IMR-90 (cell line): ENCODE measurements around the gene MPG.

Source experiments
- CEBPB ChIP-seq: IDR thresholded peaks from 2 replicates; pipeline ENCODE4 v1.6.1; 2012; ENCODE audit warnings: low read depth, low read length, improper control_type of control experiment
- USF2 ChIP-seq: fragments of 150-350 bp; IDR thresholded peaks from 2 replicates; pipeline ENCODE4 v1.6.1; 2017; ENCODE audit warnings: mild to moderate bottlenecking, antibody characterized with exemption, low read length, low read depth

- TF ChIP-seq USF2 (no peak), CEBPB (no peak)
These were observed 27.5 kb downstream of the MPG start for GRCh38 chr16:105521-105920.
